Vagina (tissue), 2 donors: Measurements from ENCODE around the gene JHY.

Experiments
- POLR2A ChIP-seq, 2 donors: fragments of 450-650 bp; IDR thresholded peaks; one replicate each; pipeline ENCODE4 v1.6.1; 2017; ENCODE audit warnings: antibody characterized with exemption in 2 of 2, mild to moderate bottlenecking in 2 of 2, moderate library complexity in 2 of 2
- POLR2AphosphoS5 ChIP-seq, 2 donors: sonication (generic); formaldehyde crosslinking; IDR thresholded peaks; one replicate each; pipeline ENCODE4 v1.9.0; 2017; ENCODE audit warnings: antibody characterized with exemption in 2 of 2, mild to moderate bottlenecking in 2 of 2, low read depth in 1 of 2; ENCODE audit not compliant: insufficient read depth in 1 of 2
- TF ChIP-seq, protein P1 (sequence below), 3 experiments: fragments of 450-650 bp in 2 of 3; fragments of 200-600 bp in 1 of 3; sonication (generic) in 1 of 3; IDR thresholded peaks; one replicate each; pipeline ENCODE4 v1.5.1; 2017 to 2019; ENCODE audit warnings: antibody characterized with exemption in 3 of 3, mild to moderate bottlenecking in 2 of 3, moderate library complexity in 2 of 3

DNA sequence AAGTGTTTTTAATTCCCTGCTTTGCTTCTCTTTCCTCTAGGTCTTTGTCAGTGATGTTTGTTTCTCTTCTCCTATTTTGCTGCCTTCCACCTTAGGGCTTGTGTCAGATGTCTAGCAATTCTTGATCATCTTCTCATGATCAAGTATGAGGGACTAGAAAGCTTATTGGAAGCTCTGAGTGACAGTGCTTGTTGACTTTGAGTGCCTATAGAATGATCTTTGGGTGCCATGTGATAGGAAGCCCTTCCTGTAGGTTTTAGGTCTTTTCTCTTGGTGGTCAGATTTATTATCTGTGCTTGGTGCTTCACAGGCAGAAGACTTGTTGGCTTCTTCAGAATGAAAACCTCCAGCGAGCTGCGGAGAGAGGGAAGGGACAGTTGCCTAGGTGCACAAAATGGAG is 56.0 kb downstream of the JHY start:
- TF ChIP-seq POLR2AphosphoS5 (IDR thresholded peaks at IDR 0.05; ENCODE audit: insufficient read depth in 1 of 2, low read depth in 1 of 2) (no peak), POLR2A (IDR thresholded peaks at IDR 0.05) (no peak)
- TF ChIP-seq, protein P1, sequence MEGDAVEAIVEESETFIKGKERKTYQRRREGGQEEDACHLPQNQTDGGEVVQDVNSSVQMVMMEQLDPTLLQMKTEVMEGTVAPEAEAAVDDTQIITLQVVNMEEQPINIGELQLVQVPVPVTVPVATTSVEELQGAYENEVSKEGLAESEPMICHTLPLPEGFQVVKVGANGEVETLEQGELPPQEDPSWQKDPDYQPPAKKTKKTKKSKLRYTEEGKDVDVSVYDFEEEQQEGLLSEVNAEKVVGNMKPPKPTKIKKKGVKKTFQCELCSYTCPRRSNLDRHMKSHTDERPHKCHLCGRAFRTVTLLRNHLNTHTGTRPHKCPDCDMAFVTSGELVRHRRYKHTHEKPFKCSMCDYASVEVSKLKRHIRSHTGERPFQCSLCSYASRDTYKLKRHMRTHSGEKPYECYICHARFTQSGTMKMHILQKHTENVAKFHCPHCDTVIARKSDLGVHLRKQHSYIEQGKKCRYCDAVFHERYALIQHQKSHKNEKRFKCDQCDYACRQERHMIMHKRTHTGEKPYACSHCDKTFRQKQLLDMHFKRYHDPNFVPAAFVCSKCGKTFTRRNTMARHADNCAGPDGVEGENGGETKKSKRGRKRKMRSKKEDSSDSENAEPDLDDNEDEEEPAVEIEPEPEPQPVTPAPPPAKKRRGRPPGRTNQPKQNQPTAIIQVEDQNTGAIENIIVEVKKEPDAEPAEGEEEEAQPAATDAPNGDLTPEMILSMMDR (IDR thresholded peaks at IDR 0.05) = no peak
